DOHH2 (cell line): Measurements from ENCODE around the gene SENP8.

Source experiments
- H3F3A ChIP-seq: fragments of 200-600 bp; sonication (generic), shearing (Covaris generic); 2 replicates; pipeline ENCODE4 v1.6.0; 2016; ENCODE audit warnings: antibody characterized with exemption, mild to moderate bottlenecking; ENCODE audit not compliant: control insufficient read depth, insufficient read depth
- H3K27ac ChIP-seq: fragments of 200-600 bp; sonication (generic); 2 replicates; pipeline ENCODE4 v1.5.1; 2014; ENCODE audit warnings: low read depth, mild to moderate bottlenecking, low read length, moderate library complexity
- H3K27me3 ChIP-seq: fragments of 200-600 bp; sonication (generic); 2 replicates; pipeline ENCODE4 v1.6.1; 2014; ENCODE audit warnings: mild to moderate bottlenecking, low read length, mixed read lengths; ENCODE audit not compliant: control insufficient read depth
- H3K36me3 ChIP-seq: fragments of 200-600 bp; sonication (generic); 2 replicates; pipeline ENCODE4 v1.6.1; 2014; ENCODE audit warnings: mild to moderate bottlenecking, low read length, moderate library complexity, mixed read lengths; ENCODE audit not compliant: control insufficient read depth
- H3K4me1 ChIP-seq: fragments of 200-600 bp; sonication (generic); 2 replicates; pipeline ENCODE4 v1.6.1; 2014; ENCODE audit warnings: mild to moderate bottlenecking, low read length, mixed read lengths; ENCODE audit not compliant: control insufficient read depth
- H3K4me2 ChIP-seq: fragments of 200-600 bp; sonication (generic); 2 replicates; pipeline ENCODE4 v1.6.0; 2014; ENCODE audit warnings: mild to moderate bottlenecking, low read length, moderate library complexity
- H3K4me3 ChIP-seq: fragments of 200-600 bp; sonication (generic); 2 replicates; pipeline ENCODE4 v1.5.1; 2014; ENCODE audit warnings: mild to moderate bottlenecking, low read length, mixed read lengths
- H3K79me2 ChIP-seq: fragments of 200-600 bp; sonication (generic); 2 replicates; pipeline ENCODE4 v1.6.1; 2014; ENCODE audit warnings: mild to moderate bottlenecking, low read length, mixed read lengths; ENCODE audit not compliant: control insufficient read depth
- H3K9me2 ChIP-seq: fragments of 200-600 bp; sonication (generic); replicated peaks from 2 replicates; pipeline ENCODE4 v1.6.1; 2014; ENCODE audit warnings: mild to moderate bottlenecking, low read length, mixed read lengths; ENCODE audit not compliant: control insufficient read depth
- H3K9me3 ChIP-seq: fragments of 200-600 bp; sonication (generic); 2 replicates; pipeline ENCODE4 v1.6.1; 2014; ENCODE audit warnings: antibody characterized with exemption, low read length, mixed read lengths; ENCODE audit not compliant: control insufficient read depth, insufficient read depth
- H4K20me1 ChIP-seq: fragments of 200-600 bp; sonication (generic); 2 replicates; pipeline ENCODE4 v1.6.0; 2014; ENCODE audit warnings: low read depth, mild to moderate bottlenecking, antibody characterized with exemption, low read length, moderate library complexity; ENCODE audit not compliant: control insufficient read depth, insufficient read depth
- CTCF ChIP-seq: fragments of 200-600 bp; sonication (generic); IDR thresholded peaks from one replicate; pipeline ENCODE4 v1.5.1; 2014; ENCODE audit warnings: antibody characterized with exemption, mild to moderate bottlenecking, low read depth, low read length; ENCODE audit not compliant: poor library complexity, severe bottlenecking
- EZH2phosphoT487 ChIP-seq: fragments of 200-600 bp; sonication (generic); IDR thresholded peaks from 2 replicates; pipeline ENCODE4 v1.6.1; 2017; ENCODE audit warnings: borderline replicate concordance, mild to moderate bottlenecking, antibody characterized with exemption, low read length, moderate library complexity, mixed read lengths

Gene SENP8

DNA sequence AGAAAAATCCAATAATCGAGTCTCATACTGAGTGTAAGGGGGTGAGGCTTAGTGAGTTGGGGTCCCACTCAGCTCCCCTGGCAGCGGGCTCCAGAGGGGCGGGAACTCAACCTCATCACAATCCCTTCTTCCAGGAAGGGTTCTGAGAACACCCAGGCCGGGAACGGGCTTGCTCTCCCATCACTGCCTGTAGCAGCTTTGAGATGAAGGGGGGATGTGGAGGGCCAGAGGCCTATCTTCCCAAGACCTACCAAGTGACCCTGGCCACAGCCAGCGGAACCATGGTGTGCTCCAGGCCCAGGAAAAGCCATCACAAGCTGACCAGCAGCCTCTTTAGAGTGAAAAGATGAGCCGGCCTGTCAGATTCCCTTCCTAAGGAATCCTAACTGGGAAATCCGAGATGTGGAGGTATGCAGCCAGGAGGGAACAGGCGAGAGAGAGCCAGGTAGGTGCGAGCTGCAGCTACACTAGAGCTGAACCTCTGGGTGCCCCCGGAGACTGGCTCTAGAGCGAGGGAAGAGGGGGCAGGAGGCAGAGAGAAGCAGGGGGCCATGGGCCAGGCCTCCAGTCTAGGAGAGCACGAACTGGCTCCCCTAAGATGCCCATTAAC, 60.9 kb downstream of the SENP8 start:
- TF ChIP-seq EZH2phosphoT487 (no peak), CTCF (no peak)
- no peaks in the 10 kb centered on the region for H3K4me1 ChIP-seq
- H3K9me2 ChIP-seq, result no peaks in the 10 kb centered on the region

DNA sequence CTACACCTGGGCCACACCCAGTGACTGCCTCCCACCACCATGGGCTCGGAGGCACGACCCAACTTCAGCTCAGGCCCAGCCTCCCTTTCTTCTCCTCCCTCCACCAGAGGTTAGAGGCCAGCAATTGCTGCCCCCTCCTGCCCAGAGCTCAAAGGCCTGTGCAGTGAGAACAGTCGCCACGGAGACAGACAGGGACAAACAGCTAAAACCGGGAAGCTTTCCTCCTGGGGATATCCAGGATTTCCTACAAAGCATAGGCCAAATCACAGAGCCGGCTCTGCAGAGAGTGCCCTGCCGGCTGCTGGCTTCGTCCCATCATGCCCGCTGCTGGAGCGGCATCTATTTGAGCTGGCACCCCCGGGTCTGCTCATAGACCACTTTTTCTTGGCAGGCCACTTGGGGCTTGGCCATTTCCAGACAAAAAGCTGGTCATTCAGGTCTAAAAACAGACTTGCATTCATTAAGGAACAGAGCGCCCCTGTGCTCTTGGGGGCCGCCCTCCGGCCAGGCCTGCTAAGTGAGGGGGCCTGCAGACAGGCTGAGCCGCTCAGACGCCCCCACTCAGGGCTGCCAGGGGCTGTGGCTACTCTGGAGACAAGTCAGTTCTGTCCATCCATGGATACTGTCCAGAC, 61.9 kb downstream of the SENP8 start:
- Histone ChIP-seq H3K36me3 (no peaks in the 10 kb centered on the region), H4K20me1 (no peaks in the 10 kb centered on the region), H3K27me3 (peaks cover 8% of the 10 kb centered on the region; the same call in 1 of the 2 replicates), H3K4me1 (no peaks in the 10 kb centered on the region), H3K9me2 (no peaks in the 10 kb centered on the region), H3K27ac (no peak overlapping the region), H3K4me3 (no peak overlapping the region), H3F3A (no peaks in the 10 kb centered on the region), H3K9me3 (no peaks in the 10 kb centered on the region), H3K4me2 (no peak overlapping the region), H3K79me2 (no peaks in the 10 kb centered on the region)
- TF ChIP-seq EZH2phosphoT487, result no peak
- no peak for TF ChIP-seq CTCF

More for the DNA sequence above, 60.9 kb downstream of the SENP8 start:
- Histone ChIP-seq H3K4me2 (no peak overlapping the region), H3K79me2 (no peaks in the 10 kb centered on the region), H3K4me3 (no peak overlapping the region), H3K36me3 (no peaks in the 10 kb centered on the region), H3K27ac (no peak overlapping the region), H3K27me3 (peaks cover 13% of the 10 kb centered on the region; the same call in 1 of the 2 replicates), H4K20me1 (no peaks in the 10 kb centered on the region), H3F3A (no peaks in the 10 kb centered on the region), H3K9me3 (no peaks in the 10 kb centered on the region)

DNA sequence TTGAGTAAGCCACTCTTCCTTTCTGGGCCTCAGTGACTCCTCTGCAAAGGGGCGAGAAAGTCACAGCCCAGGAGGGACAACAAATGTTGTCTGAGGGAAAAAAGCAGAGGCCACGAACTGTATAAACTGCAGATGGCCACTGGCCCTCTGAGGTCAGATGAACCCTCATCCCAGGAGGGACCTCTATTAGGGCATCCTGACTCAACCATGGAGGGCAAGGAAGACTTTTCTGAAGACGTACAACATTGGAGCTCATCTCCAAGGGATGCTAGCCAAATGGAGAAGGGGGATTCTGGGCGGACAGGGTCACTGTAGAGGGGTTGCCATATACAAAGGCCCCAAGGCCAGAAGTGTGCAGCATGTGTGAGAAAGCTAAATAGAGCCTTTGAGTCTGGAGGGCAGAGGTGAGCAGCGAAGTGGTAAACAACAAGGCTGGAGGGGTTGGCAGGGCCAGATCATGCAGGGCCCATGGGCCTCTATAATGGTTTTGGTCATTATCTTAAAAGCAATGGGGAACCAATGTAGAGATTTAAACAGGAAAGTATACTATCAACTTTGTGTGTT, 62.6 kb downstream of the SENP8 start:
- Histone ChIP-seq H3K4me3 (no peak overlapping the region), H3K4me2 (no peak overlapping the region), H3K9me3 (no peaks in the 10 kb centered on the region), H4K20me1 (no peaks in the 10 kb centered on the region), H3K4me1 (no peaks in the 10 kb centered on the region), H3K36me3 (no peaks in the 10 kb centered on the region), H3K27ac (no peak overlapping the region), H3K9me2 (no peaks in the 10 kb centered on the region), H3K27me3 (peaks cover 2% of the 10 kb centered on the region; the same call in 1 of the 2 replicates), H3K79me2 (no peaks in the 10 kb centered on the region), H3F3A (no peaks in the 10 kb centered on the region)
- no peak for TF ChIP-seq EZH2phosphoT487

GRCh38 chr15:72182244-72182643, 64.0 kb downstream of the SENP8 start:
- no peak overlapping the region for H3K27ac ChIP-seq
- no peak for TF ChIP-seq EZH2phosphoT487
- TF ChIP-seq CTCF, result no peak
- H3K4me1 ChIP-seq, result no peaks in the 10 kb centered on the region
- no peaks in the 10 kb centered on the region for H3F3A ChIP-seq
- no peaks in the 10 kb centered on the region for H3K9me3 ChIP-seq
- H3K9me2 ChIP-seq, result no peaks in the 10 kb centered on the region
- peaks cover 2% of the 10 kb centered on the region; the same call in 1 of the 2 replicates for H3K27me3 ChIP-seq
- no peak overlapping the region for H3K4me2 ChIP-seq
- H4K20me1 ChIP-seq, result no peaks in the 10 kb centered on the region
- no peaks in the 10 kb centered on the region for H3K79me2 ChIP-seq
- H3K36me3 ChIP-seq, result no peaks in the 10 kb centered on the region
- H3K4me3 ChIP-seq, result no peak overlapping the region
